Activated CD4-positive, alpha-beta T cell treated with anti-CD3 and anti-CD28 coated beads for 36 hours (primary cell): ENCODE data around the gene CFD. TPM values are rescaled to one million over a fixed set of nuclear protein-coding genes. Genes with fewer than 3 reads are reported as not detected.

Experiments used
- ATAC-seq: fragments of 200-7000 bp; cut with Tn5 transposase; one replicate; pipeline ENCODE4 v1.10.0; 2021; ENCODE audit warnings: mild to moderate bottlenecking, moderate library complexity
- CTCF ChIA-PET: fragments of 350-600 bp; sonication (Branson Sonifier 250); formaldehyde crosslinking; loops from one replicate; lab custom pipeline; 2021; ENCODE audit warnings: antibody characterized with exemption; lab: Charles Lee
- POLR2A ChIA-PET: fragments of 350-600 bp; sonication (Branson Sonifier 250); formaldehyde crosslinking; loops from one replicate; lab custom pipeline; 2021; ENCODE audit warnings: antibody characterized with exemption, inconsistent platforms; lab: Charles Lee
- DNase-seq: peaks from one replicate; pipeline ENCODE4 v3.0.0-alpha.2; 2020
- H3K27ac Mint-ChIP-seq: one replicate; pipeline ENCODE4 v1.8.0; 2021; ENCODE audit warnings: mixed read lengths
- H3K27me3 Mint-ChIP-seq: one replicate; pipeline ENCODE4 v1.8.0; 2021; ENCODE audit warnings: mixed read lengths
- H3K36me3 Mint-ChIP-seq: one replicate; pipeline ENCODE4 v1.8.0; 2021; ENCODE audit warnings: low read depth, mixed read lengths
- H3K4me1 Mint-ChIP-seq: one replicate; pipeline ENCODE4 v1.8.0; 2021; ENCODE audit warnings: mixed read lengths
- H3K4me3 Mint-ChIP-seq: one replicate; pipeline ENCODE4 v1.8.0; 2021; ENCODE audit warnings: mild to moderate bottlenecking, moderate library complexity, mixed read lengths
- H3K9me3 Mint-ChIP-seq: one replicate; pipeline ENCODE4 v1.8.0; 2021; ENCODE audit warnings: low read depth, mixed read lengths
- intact Hi-C, 2 experiments: fragments of 100-400 bp; cut with DNase I in 1 of 2; cut with micrococcal nuclease in 1 of 2; formaldehyde crosslinking; loops; one replicate each; pipeline versions ENCODE4 v1.14.2 to v1.15.1; 2022 to 2024; cut with DNase I, micrococcal nuclease
- total RNA-seq, 2 experiments: library from RNA; stranded (reverse); gene quantifications; one replicate each; pipeline ENCODE4 v1.2.3, GENCODE V29; 2021

The CFD gene
- 1 to 10 TPM in 1 of 2 experiments, under 1 TPM in 1; 0.79 to 1.5 TPM for total RNA-seq

DNA sequence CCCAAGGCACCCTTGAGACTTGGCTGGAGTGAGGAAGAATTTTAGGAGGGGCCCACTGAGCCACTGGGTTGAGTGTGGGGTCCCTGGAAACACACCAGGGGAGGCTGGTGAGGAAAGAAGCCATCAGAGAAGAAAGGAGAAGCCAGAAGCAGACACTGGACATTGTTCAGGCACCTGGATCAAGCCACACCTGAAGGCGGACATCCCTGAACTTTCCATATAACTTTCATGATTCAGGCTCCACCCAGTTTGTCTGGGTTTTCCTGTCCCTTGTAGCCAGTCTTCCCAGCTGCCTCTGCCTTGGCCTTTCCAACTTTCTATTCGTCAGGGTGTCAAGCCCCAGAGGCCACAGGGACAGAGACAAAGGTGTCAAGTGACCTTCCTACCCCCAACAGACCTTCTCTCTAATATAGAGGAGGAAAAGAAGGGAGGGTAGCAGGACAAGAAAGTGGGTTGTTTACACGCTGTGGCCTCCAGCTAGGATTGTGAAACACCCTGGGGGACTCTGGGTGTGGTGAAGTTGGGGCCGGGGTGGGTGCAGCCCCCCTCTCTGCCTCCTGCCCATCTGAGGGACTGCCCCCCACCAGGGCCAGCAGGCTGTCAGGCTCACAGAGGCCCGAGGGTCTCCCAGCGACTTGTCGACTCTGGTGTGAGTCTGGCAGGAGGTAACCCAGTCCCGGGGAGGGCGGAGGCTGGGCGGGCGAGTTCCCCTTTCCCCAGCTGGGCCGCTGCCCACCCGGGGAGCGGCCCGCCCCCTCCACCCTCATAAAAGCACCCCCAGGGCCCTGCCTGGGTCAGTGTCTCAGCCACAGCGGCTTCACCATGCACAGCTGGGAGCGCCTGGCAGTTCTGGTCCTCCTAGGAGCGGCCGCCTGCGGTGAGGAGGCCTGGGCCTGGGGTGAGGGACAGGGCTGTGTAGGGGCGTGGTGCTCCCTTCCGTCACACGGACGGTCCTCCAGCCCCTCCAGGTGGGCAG lies at the start of gene CFD:
Gene CFD (plus strand): TSS at position 797 of the 976 bp plus-strand sequence. CDS start 26 bp downstream, at position 823.
- H3K27me3 Mint-ChIP-seq = peaks cover 13% of the 10 kb centered on the region
- peaks cover 13% of the 10 kb centered on the region for H3K4me1 Mint-ChIP-seq
- no peaks in the 10 kb centered on the region for H3K36me3 Mint-ChIP-seq
- no peaks in the 10 kb centered on the region for H3K9me3 Mint-ChIP-seq
- DNase-seq = no peak
- H3K27ac Mint-ChIP-seq = no peak within 1 kb of the TSS
- no peak within 1 kb of the TSS for H3K4me3 Mint-ChIP-seq
- intact Hi-C loops = loop anchor here in 1 of 2 experiments (10.0 kb wide), 1 partner anchor 84 kb away; no protein-coding TSS in a partner anchor
- CTCF ChIA-PET = no interaction called here
- POLR2A ChIA-PET = no interaction called here
- ATAC-seq = no peak

DNA sequence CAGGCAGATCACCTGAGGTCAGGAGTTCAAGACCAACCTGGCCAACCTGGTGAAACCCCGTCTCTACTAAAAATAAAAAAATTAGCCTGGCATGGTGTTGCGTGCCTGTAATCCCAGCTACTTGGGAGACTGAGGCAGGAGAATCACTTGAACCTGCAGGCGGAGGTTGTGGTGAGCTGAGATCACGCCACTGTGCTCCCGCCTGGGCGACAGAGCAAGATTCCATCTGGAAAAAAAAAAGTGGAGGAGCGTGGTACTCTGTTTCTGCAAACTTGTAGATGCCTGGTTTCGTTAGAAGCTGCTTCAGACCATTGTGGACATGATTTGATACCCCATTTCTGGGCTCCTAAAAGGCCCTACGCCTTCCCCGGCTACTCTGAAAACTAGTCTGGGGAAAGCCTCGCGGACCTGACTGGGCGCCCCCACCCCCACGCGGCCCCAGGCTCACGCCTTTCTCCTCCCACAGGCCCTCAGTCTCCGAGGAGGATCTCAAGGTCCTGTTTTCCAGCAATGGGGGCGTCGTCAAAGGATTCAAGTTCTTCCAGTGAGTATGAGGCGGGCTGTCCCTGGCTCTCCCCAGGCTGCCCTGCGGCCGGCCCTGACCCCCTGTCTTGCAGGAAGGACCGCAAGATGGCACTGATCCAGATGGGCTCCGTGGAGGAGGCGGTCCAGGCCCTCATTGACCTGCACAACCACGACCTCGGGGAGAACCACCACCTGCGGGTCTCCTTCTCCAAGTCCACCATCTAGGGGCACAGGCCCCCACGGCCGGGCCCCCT lies 49.2 kb upstream of the CFD start:
- Mint-ChIP-seq H3K4me1 (no peaks in the 10 kb centered on the region), H3K27me3 (no peaks in the 10 kb centered on the region), H3K36me3 (peaks cover 54% of the 10 kb centered on the region), H3K9me3 (no peaks in the 10 kb centered on the region), H3K27ac (no peak overlapping the region), H3K4me3 (no peak overlapping the region)
- DNase-seq (no peak), ATAC-seq (no peak)
- ChIA-PET POLR2A (interaction anchor here (0.6 to 1.1 kb wide), 3 partner anchors 9 to 12 kb away, joined by 3 to 7 read pairs (median 4); no protein-coding TSS in a partner anchor), CTCF (no interaction called here)
- intact Hi-C loops = no loop called here

DNA sequence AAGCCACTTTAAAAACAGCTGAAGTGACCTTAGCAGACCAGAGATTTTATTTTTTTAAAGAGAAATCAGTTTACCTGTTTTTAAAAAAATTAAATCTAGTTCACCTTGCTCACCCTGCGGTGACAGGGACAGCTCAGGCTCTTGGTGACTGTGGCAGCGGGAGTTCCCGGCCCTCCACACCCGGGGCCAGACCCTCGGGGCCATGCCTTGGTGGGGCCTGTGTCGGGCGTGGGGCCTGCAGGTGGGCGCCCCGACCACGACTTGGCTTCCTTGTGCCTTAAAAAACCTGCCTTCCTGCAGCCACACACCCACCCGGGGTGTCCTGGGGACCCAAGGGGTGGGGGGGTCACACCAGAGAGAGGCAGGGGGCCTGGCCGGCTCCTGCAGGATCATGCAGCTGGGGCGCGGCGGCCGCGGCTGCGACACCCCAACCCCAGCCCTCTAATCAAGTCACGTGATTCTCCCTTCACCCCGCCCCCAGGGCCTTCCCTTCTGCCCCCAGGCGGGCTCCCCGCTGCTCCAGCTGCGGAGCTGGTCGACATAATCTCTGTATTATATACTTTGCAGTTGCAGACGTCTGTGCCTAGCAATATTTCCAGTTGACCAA lies 48.5 kb upstream of the CFD start:
- Mint-ChIP-seq H3K27ac (no peak overlapping the region), H3K9me3 (no peaks in the 10 kb centered on the region), H3K36me3 (peaks cover 52% of the 10 kb centered on the region), H3K4me1 (no peaks in the 10 kb centered on the region), H3K27me3 (no peaks in the 10 kb centered on the region), H3K4me3 (no peak overlapping the region)
- ATAC-seq = no peak
- ChIA-PET POLR2A (interaction anchor here (1.1 kb wide), 1 partner anchor 10 kb away, joined by 3 read pairs; no protein-coding TSS in a partner anchor), CTCF (no interaction called here)
- no peak for DNase-seq
- intact Hi-C loops = no loop called here

DNA sequence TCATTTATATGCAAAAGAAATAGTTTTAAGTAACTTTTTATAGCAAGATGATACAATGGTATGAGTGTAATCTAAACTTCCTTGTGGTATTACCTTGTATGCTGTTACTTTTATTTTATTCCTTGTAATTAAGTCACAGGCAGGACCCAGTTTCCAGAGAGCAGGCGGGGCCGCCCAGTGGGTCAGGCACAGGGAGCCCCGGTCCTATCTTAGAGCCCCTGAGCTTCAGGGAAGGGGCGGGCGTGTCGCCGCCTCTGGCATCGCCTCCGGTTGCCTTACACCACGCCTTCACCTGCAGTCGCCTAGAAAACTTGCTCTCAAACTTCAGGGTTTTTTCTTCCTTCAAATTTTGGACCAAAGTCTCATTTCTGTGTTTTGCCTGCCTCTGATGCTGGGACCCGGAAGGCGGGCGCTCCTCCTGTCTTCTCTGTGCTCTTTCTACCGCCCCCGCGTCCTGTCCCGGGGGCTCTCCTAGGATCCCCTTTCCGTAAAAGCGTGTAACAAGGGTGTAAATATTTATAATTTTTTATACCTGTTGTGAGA lies 47.9 kb upstream of the CFD start:
- Mint-ChIP-seq H3K27ac (no peak overlapping the region), H3K9me3 (no peaks in the 10 kb centered on the region), H3K4me1 (no peaks in the 10 kb centered on the region), H3K4me3 (no peak overlapping the region), H3K27me3 (no peaks in the 10 kb centered on the region), H3K36me3 (peaks cover 56% of the 10 kb centered on the region)
- intact Hi-C loops = no loop called here
- ChIA-PET CTCF (no interaction called here), POLR2A (no interaction called here)
- no peak for ATAC-seq
- DNase-seq = no peak

DNA sequence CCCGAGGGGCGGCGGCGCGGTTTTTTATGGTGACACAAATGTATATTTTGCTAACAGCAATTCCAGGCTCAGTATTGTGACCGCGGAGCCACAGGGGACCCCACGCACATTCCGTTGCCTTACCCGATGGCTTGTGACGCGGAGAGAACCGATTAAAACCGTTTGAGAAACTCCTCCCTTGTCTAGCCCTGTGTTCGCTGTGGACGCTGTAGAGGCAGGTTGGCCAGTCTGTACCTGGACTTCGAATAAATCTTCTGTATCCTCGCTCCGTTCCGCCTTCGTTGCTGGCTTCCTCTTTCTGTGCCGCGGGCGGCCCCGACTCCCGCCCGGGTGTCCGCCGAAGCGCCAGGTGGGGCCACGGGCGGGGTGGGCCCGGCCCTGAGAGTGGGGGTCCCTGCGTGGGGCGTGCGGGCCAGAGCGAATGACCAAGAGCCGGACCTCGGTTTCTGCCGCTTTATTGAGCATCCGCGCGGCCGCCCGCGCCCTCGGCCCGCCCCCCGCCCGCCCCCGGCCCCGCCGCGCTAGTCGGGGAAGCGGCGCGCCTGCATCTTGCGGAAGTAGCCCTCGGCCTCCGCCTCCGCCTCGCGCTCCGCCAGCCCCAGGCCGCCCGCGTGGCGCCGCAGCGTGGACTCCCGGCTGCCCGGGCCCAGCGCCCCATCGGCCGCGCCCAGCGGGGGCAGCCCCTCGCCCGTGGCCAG lies 47.3 kb upstream of the CFD start:
- no peaks in the 10 kb centered on the region for H3K27me3 Mint-ChIP-seq
- intact Hi-C loops = no loop called here
- ATAC-seq (no peak), DNase-seq (no peak)
- ChIA-PET CTCF (no interaction called here), POLR2A (no interaction called here)
- H3K4me1 Mint-ChIP-seq = no peaks in the 10 kb centered on the region
- no peak overlapping the region for H3K4me3 Mint-ChIP-seq
- H3K27ac Mint-ChIP-seq = no peak overlapping the region
- peaks cover 50% of the 10 kb centered on the region for H3K36me3 Mint-ChIP-seq
- no peaks in the 10 kb centered on the region for H3K9me3 Mint-ChIP-seq

GRCh38 chr19:812747-813218 lies 46.7 kb upstream of the CFD start:
- DNase-seq = no peak
- Mint-ChIP-seq H3K9me3 (no peaks in the 10 kb centered on the region), H3K27ac (no peak overlapping the region), H3K4me1 (no peaks in the 10 kb centered on the region), H3K4me3 (no peak overlapping the region), H3K36me3 (peaks cover 45% of the 10 kb centered on the region), H3K27me3 (no peaks in the 10 kb centered on the region)
- ATAC-seq = no peak
- ChIA-PET CTCF (no interaction called here), POLR2A (no interaction called here)
- intact Hi-C loops = no loop called here

DNA sequence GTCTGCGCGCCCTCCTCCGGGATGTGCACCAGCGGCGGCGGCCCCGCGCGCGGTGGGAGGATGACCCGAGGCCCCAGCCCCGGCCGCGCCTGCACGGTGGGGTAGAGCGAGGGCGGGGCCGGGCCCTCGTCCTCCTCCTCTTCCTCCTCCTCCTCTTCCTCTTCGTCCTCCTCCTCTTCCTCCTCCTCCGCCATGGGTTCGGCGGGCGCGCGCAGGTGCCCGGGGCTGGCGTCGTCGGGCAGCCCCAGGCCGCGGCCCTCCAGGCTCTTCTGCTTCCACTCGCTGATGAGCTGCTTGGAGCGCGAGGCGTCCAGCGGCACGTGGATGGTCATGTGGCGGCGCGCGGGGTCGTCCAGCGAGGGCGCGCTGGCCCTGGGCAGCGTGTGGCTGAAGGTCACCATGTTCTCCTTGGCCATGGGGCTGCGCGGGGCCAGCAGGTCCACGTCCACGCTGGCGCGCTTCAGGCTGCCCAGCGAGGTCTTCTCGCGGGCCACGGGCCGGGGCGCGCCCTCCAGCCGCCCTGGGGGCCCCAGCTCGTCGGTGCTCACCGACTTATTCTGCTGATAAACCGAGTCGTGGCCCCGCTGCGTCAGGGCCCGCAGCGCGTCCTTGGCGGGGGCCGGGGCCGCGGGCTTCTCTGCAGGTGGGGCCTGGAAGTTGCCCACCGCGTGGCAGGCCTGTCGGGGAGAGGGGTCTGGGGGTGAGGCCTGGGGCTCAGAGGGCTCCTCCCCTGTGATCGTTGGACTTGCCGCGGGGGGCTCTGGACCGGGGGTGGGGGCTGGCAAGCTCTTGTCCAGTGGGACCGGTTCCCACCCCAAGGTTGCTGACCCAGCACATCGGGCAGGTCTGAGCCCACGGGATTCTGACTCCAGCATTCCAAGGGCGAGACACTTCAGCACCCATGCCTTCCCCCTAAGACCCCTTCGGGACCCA lies 46.0 kb upstream of the CFD start:
- Mint-ChIP-seq H3K27ac (no peak overlapping the region), H3K27me3 (no peaks in the 10 kb centered on the region), H3K4me3 (no peak overlapping the region), H3K4me1 (no peaks in the 10 kb centered on the region), H3K9me3 (no peaks in the 10 kb centered on the region), H3K36me3 (peaks cover 41% of the 10 kb centered on the region)
- CTCF ChIA-PET = no interaction called here
- DNase-seq = no peak
- POLR2A ChIA-PET = interaction anchor here (0.7 to 0.8 kb wide), 2 partner anchors 11 to 12 kb away, joined by 3 read pairs; no protein-coding TSS in a partner anchor
- peak; percentile 12 for ATAC-seq
- intact Hi-C loops = loop anchor here in 1 of 2 experiments (2.0 kb wide), 1 partner anchor 13 kb away; no protein-coding TSS in a partner anchor

DNA sequence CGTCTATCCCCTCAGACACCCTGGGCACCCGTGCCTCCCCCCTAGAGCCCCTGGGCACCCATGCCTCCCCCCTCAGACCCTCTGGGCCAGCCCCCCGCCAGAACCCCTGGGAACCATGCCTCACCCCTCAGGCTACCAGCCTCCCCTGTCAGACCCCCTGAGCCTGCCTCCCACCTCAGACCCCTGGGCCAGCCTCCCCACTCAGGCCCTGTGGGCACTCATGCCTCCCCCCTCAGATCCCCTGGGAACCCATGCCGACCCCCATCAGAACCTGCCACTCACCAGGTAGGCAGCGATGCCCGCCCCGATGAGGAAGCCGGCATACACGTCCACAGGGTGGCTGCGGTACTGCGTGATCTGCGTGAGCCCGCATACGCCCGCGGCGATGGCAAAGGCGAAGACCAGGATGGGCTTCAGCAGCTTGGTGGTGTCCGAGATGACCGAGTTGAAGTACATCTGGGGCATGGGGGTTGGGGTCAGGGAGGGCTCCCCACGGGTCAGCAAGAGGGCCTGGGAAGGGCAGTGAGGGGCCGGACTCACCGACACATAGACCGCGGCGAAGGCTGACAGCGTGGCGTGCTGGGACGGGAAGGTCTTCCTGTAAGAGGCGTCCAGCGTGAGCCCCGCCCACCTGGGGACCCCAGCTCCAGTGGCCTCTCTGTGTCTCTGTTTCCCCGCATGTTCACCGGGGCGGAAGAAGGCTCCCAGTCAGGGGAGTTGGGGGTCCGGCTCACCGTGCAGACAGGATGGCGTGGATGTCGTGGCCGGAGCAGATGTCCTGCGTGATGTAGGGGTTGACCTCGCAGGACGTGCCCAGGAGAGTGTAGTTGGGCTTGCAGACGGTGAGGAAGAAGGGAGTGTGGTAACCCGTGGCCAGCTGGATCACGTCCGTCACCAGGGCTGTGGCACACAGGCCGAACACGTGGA lies 45.0 kb upstream of the CFD start:
- Mint-ChIP-seq H3K27me3 (no peaks in the 10 kb centered on the region), H3K4me3 (no peak overlapping the region), H3K9me3 (no peaks in the 10 kb centered on the region), H3K36me3 (peaks cover 39% of the 10 kb centered on the region), H3K4me1 (no peaks in the 10 kb centered on the region), H3K27ac (no peak overlapping the region)
- ATAC-seq (peak; percentile 16), DNase-seq (no peak)
- intact Hi-C loops = loop anchor here in 1 of 2 experiments (2.0 kb wide), 1 partner anchor 14 kb away; no protein-coding TSS in a partner anchor
- ChIA-PET POLR2A (interaction anchor here (0.7 to 1.3 kb wide), 2 partner anchors 11 to 12 kb away, joined by 3 to 4 read pairs; no protein-coding TSS in a partner anchor), CTCF (no interaction called here)
